Loucy (cell line): ENCODE measurements around the gene XPC.

ENCODE experiments used
- EZH2phosphoT487 ChIP-seq: fragments of 200-600 bp; IDR thresholded peaks from 2 replicates; pipeline ENCODE4 v1.6.1; 2018; ENCODE audit warnings: antibody characterized with exemption, mild to moderate bottlenecking, moderate library complexity, borderline replicate concordance
- TF ChIP-seq, protein P1 (sequence below): fragments of 200-600 bp; sonication (generic); conservative IDR thresholded peaks from 2 replicates; pipeline ENCODE4 v1.5.1; 2014; ENCODE audit warnings: mild to moderate bottlenecking, antibody characterized with exemption, low read length

DNA sequence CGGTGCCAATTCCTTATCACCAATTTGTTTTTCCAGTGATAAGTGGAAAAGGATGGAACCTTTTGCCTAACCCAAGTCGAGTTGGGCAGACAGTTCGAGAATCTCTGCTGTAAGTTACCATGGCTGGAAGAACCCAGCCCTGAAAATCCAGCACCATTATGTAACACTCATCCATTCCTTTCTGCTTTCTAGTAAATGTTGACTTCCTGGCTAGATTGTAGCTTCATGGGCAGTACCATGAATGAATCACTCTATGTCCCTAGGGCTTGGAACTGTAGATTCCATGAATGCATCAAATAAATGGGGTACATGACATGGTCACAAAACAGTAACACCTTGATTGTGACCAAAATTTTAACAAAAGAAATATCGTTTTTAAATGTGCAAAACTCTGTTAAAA lies 67.7 kb downstream of the XPC start:
- TF ChIP-seq, protein P1, sequence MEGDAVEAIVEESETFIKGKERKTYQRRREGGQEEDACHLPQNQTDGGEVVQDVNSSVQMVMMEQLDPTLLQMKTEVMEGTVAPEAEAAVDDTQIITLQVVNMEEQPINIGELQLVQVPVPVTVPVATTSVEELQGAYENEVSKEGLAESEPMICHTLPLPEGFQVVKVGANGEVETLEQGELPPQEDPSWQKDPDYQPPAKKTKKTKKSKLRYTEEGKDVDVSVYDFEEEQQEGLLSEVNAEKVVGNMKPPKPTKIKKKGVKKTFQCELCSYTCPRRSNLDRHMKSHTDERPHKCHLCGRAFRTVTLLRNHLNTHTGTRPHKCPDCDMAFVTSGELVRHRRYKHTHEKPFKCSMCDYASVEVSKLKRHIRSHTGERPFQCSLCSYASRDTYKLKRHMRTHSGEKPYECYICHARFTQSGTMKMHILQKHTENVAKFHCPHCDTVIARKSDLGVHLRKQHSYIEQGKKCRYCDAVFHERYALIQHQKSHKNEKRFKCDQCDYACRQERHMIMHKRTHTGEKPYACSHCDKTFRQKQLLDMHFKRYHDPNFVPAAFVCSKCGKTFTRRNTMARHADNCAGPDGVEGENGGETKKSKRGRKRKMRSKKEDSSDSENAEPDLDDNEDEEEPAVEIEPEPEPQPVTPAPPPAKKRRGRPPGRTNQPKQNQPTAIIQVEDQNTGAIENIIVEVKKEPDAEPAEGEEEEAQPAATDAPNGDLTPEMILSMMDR: no peak
- no peak for TF ChIP-seq EZH2phosphoT487
